Karpas-422 (cell line): Measurements from ENCODE around the gene SLC12A5. TPM values are rescaled to one million over a fixed set of nuclear protein-coding genes. Genes with fewer than 3 reads are reported as not detected.
A peak's percentile ranks its signal among the peaks of the same experiment; 100 is the strongest.
"Not testable (repeated sequence)": the region's sequence is repeated elsewhere in the genome, so short reads cannot be mapped to it uniquely, and the experiment has no call there.

ENCODE experiments used
- DNase-seq: peaks from one replicate; pipeline ENCODE4 v3.0.0-alpha.2; 2015
- H2AFZ ChIP-seq: fragments of 200-600 bp; sonication (generic); 2 replicates; pipeline ENCODE4 v1.6.1; 2014; ENCODE audit warnings: antibody characterized with exemption, low read length, mixed read lengths
- H3K27ac ChIP-seq: fragments of 200-600 bp; sonication (generic); 2 replicates; pipeline ENCODE4 v1.5.1; 2014; ENCODE audit warnings: mild to moderate bottlenecking, low read length, moderate library complexity
- H3K27me3 ChIP-seq: fragments of 200-600 bp; sonication (generic); 2 replicates; pipeline ENCODE4 v1.6.1; 2014; ENCODE audit warnings: low read length, mixed read lengths
- H3K36me3 ChIP-seq: fragments of 200-600 bp; sonication (generic); 2 replicates; pipeline ENCODE4 v1.6.1; 2014; ENCODE audit warnings: low read length, mixed read lengths; ENCODE audit not compliant: insufficient read depth
- H3K4me1 ChIP-seq: fragments of 200-600 bp; sonication (generic); 2 replicates; pipeline ENCODE4 v1.6.1; 2014; ENCODE audit warnings: mild to moderate bottlenecking, low read length, mixed read lengths
- H3K4me2 ChIP-seq: fragments of 200-600 bp; sonication (generic); 2 replicates; pipeline ENCODE4 v1.6.1; 2014; ENCODE audit warnings: low read length, low read depth, mild to moderate bottlenecking; ENCODE audit not compliant: poor library complexity, severe bottlenecking
- H3K4me3 ChIP-seq: fragments of 200-600 bp; sonication (generic); 2 replicates; pipeline ENCODE4 v1.5.1; 2014; ENCODE audit warnings: mild to moderate bottlenecking, antibody characterized with exemption, low read length, mixed read lengths
- H3K79me2 ChIP-seq: fragments of 200-600 bp; sonication (generic); 2 replicates; pipeline ENCODE4 v1.6.1; 2014; ENCODE audit warnings: mild to moderate bottlenecking, low read length, mixed read lengths
- H3K9ac ChIP-seq: fragments of 200-600 bp; sonication (generic); 2 replicates; pipeline ENCODE4 v1.6.0; 2014; ENCODE audit warnings: low read length
- H3K9me2 ChIP-seq: fragments of 200-600 bp; sonication (generic), shearing (Covaris generic); replicated peaks from 2 replicates; pipeline ENCODE4 v1.6.0; 2014; ENCODE audit warnings: mild to moderate bottlenecking, low read length, moderate library complexity; ENCODE audit not compliant: insufficient read depth
- H3K9me3 ChIP-seq: fragments of 300-700, 200-600 bp; sonication (generic); 2 replicates; pipeline ENCODE4 v1.6.1; 2014; ENCODE audit warnings: low read length, mixed read lengths
- H4K20me1 ChIP-seq: fragments of 200-600 bp; sonication (generic); 2 replicates; pipeline ENCODE4 v1.6.1; 2014; ENCODE audit warnings: mild to moderate bottlenecking, antibody characterized with exemption, low read length, low read depth; ENCODE audit not compliant: insufficient read depth
- total RNA-seq: library from RNA; depleted of rRNA; stranded (reverse); fragments of >200 nt; shearing (Covaris generic); gene quantifications from 2 replicates; pipeline ENCODE4 v1.2.3, GENCODE V29; 2014; ENCODE audit warnings: low replicate concordance

The SLC12A5 gene
- total RNA-seq, 1 experiment from 2014 or later: not detected

GRCh38 chr20:46099491-46100287, 70.7 kb downstream of the SLC12A5 start:
- peak overlapping the region; percentile 86; the same call in 1 of the 2 replicates for H2AFZ ChIP-seq
- H3K4me3 ChIP-seq: peak overlapping the region; percentile 34; the same call in 1 of the 2 replicates
- H3K4me2 ChIP-seq: peak overlapping the region; percentile 45
- no peaks in the 10 kb centered on the region; the same call in 1 of the 2 replicates for H3K9me3 ChIP-seq
- DNase-seq: peak; percentile 59
- H4K20me1 ChIP-seq: no peaks in the 10 kb centered on the region
- H3K36me3 ChIP-seq: no peaks in the 10 kb centered on the region
- H3K9me2 ChIP-seq: no peaks in the 10 kb centered on the region
- H3K9ac ChIP-seq: 0 out of 2 replicates have a peak overlapping the region, but pooled peaks have one; percentile 20
- H3K27ac ChIP-seq: no peak overlapping the region
- H3K79me2 ChIP-seq: no peaks in the 10 kb centered on the region
- no peaks in the 10 kb centered on the region; the same call in 1 of the 2 replicates for H3K27me3 ChIP-seq
- H3K4me1 ChIP-seq: peaks cover 9% of the 10 kb centered on the region

GRCh38 chr20:46100444-46100843, 71.4 kb downstream of the SLC12A5 start:
- H3K9me3 ChIP-seq, H3K27me3 ChIP-seq, H3K9me2 ChIP-seq, H3K36me3 ChIP-seq, H3K27ac ChIP-seq, H2AFZ ChIP-seq, H3K4me3 ChIP-seq, H4K20me1 ChIP-seq, H3K4me2 ChIP-seq, H3K79me2 ChIP-seq, H3K9ac ChIP-seq, H3K4me1 ChIP-seq, DNase-seq: not testable (repeated sequence)

- Histone ChIP-seq H3K4me2 (no peak overlapping the region), H3K4me1 (peaks cover 9% of the 10 kb centered on the region), H3K36me3 (no peaks in the 10 kb centered on the region), H3K9me2 (no peaks in the 10 kb centered on the region), H3K4me3 (no peak overlapping the region), H3K27ac (no peak overlapping the region), H2AFZ (no peak overlapping the region), H3K27me3 (no peaks in the 10 kb centered on the region; the same call in 1 of the 2 replicates), H4K20me1 (no peaks in the 10 kb centered on the region), H3K79me2 (no peaks in the 10 kb centered on the region), H3K9me3 (no peaks in the 10 kb centered on the region; the same call in 1 of the 2 replicates), H3K9ac (no peak overlapping the region)
- DNase-seq: no peak
Observed at GRCh38 chr20:46100988-46101387, 72.0 kb downstream of the SLC12A5 start.

GRCh38 chr20:46101957-46102356, 72.9 kb downstream of the SLC12A5 start:
- Histone ChIP-seq H3K27me3 (no peaks in the 10 kb centered on the region; the same call in 1 of the 2 replicates), H3K9me2 (no peaks in the 10 kb centered on the region), H3K79me2 (no peaks in the 10 kb centered on the region), H3K4me3 (no peak overlapping the region), H3K36me3 (no peaks in the 10 kb centered on the region), H3K9me3 (no peaks in the 10 kb centered on the region; the same call in 1 of the 2 replicates), H3K4me2 (no peak overlapping the region), H3K4me1 (peaks cover 9% of the 10 kb centered on the region), H3K9ac (no peak overlapping the region), H2AFZ (no peak overlapping the region), H3K27ac (no peak overlapping the region), H4K20me1 (no peaks in the 10 kb centered on the region)
- no peak for DNase-seq

- H3K36me3 ChIP-seq: no peaks in the 10 kb centered on the region
- no peaks in the 10 kb centered on the region; the same call in 1 of the 2 replicates for H3K9me3 ChIP-seq
- H3K79me2 ChIP-seq: no peaks in the 10 kb centered on the region
- peaks cover 9% of the 10 kb centered on the region for H3K4me1 ChIP-seq
- no peak overlapping the region for H3K27ac ChIP-seq
- DNase-seq: no peak
- H3K27me3 ChIP-seq: no peaks in the 10 kb centered on the region; the same call in 1 of the 2 replicates
- no peak overlapping the region for H3K9ac ChIP-seq
- no peak overlapping the region for H3K4me2 ChIP-seq
- H2AFZ ChIP-seq: no peak overlapping the region
- H3K4me3 ChIP-seq: no peak overlapping the region
- H4K20me1 ChIP-seq: no peaks in the 10 kb centered on the region
- H3K9me2 ChIP-seq: no peaks in the 10 kb centered on the region
Observed at GRCh38 chr20:46102940-46103339, 73.9 kb downstream of the SLC12A5 start.

- no peak for DNase-seq
- no peaks in the 10 kb centered on the region; the same call in 1 of the 2 replicates for H3K27me3 ChIP-seq
- no peaks in the 10 kb centered on the region for H3K9me2 ChIP-seq
- H3K36me3 ChIP-seq: no peaks in the 10 kb centered on the region
- H3K9ac ChIP-seq: no peak overlapping the region
- H3K4me3 ChIP-seq: no peak overlapping the region
- no peaks in the 10 kb centered on the region; the same call in 1 of the 2 replicates for H3K9me3 ChIP-seq
- H3K4me1 ChIP-seq: peaks cover 21% of the 10 kb centered on the region
- no peak overlapping the region for H2AFZ ChIP-seq
- H3K4me2 ChIP-seq: no peak overlapping the region
- H3K79me2 ChIP-seq: no peaks in the 10 kb centered on the region
- no peaks in the 10 kb centered on the region for H4K20me1 ChIP-seq
- H3K27ac ChIP-seq: no peak overlapping the region
Observed at GRCh38 chr20:46104262-46104661, 75.2 kb downstream of the SLC12A5 start.

GRCh38 chr20:46107061-46107460, 78.0 kb downstream of the SLC12A5 start:
- Histone ChIP-seq H2AFZ (no peak overlapping the region), H3K36me3 (no peaks in the 10 kb centered on the region), H3K4me3 (no peak overlapping the region), H3K79me2 (no peaks in the 10 kb centered on the region), H3K9ac (no peak overlapping the region), H3K4me1 (peaks cover 25% of the 10 kb centered on the region), H3K9me2 (no peaks in the 10 kb centered on the region), H3K9me3 (no peaks in the 10 kb centered on the region; the same call in 1 of the 2 replicates), H3K27me3 (no peaks in the 10 kb centered on the region; the same call in 1 of the 2 replicates), H4K20me1 (no peaks in the 10 kb centered on the region), H3K4me2 (no peak overlapping the region), H3K27ac (no peak overlapping the region)
- DNase-seq: no peak

- peak overlapping the region; percentile 31; the same call in 1 of the 2 replicates for H3K9ac ChIP-seq
- H3K36me3 ChIP-seq: no peaks in the 10 kb centered on the region
- H3K9me3 ChIP-seq: no peaks in the 10 kb centered on the region; the same call in 1 of the 2 replicates
- H3K4me1 ChIP-seq: peaks cover 25% of the 10 kb centered on the region
- H3K27me3 ChIP-seq: no peaks in the 10 kb centered on the region
- peak overlapping the region; percentile 40 for H3K4me2 ChIP-seq
- no peaks in the 10 kb centered on the region for H3K9me2 ChIP-seq
- DNase-seq: peak; percentile 58
- no peak overlapping the region; the same call in 1 of the 2 replicates for H3K4me3 ChIP-seq
- peak overlapping the region; percentile 15 for H3K27ac ChIP-seq
- no peaks in the 10 kb centered on the region for H3K79me2 ChIP-seq
- H4K20me1 ChIP-seq: no peaks in the 10 kb centered on the region
- peak overlapping the region; percentile 76; the same call in 1 of the 2 replicates for H2AFZ ChIP-seq
Observed at GRCh38 chr20:46108435-46108841, 79.4 kb downstream of the SLC12A5 start.
